GM19238 (cell line): Measurements from ENCODE around the gene NOL4L.

Source experiments
- DNase-seq: peaks from one replicate; pipeline ENCODE4 v3.0.0; 2011; ENCODE audit warnings: low spot score; ENCODE audit not compliant: insufficient read length

NOL4L gene

DNA sequence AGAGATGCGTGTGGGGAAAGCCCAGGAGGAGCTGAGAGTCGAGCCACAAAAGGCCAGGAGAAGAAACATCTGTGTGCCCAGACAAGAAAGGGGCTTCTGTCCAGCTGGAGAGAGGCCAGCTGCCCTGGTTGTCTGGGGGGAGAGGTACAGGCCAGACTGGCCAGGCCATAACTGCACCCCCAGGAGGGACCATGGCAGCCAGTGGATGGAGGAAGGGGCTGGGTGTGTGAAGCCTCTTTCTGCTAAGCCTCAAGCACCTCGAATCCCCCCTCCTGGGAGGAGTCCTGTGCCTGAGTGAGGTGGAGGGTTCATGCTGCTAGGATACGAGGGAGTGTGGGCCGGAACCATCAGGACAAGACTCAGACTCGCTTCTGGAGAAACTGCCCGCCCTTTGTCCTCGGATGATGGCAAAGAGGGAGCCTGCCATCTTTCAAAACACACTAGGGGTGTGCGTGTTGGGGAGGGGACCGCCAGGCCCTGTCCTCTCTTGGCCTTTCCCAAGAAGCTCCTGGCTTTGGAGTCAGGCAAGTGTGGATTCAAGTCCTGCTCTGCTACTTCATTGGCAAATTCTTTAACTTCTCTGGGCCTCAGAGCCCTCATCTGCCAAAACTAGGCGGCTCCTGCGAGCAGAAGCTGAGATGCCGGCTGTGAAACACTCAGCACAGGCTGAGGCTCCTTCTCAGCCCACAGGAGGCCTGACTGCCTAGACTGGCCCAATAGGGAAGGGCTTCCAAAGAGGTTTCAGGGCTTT, 136.7 kb downstream of the NOL4L start:
- DNase-seq: no peak

DNA sequence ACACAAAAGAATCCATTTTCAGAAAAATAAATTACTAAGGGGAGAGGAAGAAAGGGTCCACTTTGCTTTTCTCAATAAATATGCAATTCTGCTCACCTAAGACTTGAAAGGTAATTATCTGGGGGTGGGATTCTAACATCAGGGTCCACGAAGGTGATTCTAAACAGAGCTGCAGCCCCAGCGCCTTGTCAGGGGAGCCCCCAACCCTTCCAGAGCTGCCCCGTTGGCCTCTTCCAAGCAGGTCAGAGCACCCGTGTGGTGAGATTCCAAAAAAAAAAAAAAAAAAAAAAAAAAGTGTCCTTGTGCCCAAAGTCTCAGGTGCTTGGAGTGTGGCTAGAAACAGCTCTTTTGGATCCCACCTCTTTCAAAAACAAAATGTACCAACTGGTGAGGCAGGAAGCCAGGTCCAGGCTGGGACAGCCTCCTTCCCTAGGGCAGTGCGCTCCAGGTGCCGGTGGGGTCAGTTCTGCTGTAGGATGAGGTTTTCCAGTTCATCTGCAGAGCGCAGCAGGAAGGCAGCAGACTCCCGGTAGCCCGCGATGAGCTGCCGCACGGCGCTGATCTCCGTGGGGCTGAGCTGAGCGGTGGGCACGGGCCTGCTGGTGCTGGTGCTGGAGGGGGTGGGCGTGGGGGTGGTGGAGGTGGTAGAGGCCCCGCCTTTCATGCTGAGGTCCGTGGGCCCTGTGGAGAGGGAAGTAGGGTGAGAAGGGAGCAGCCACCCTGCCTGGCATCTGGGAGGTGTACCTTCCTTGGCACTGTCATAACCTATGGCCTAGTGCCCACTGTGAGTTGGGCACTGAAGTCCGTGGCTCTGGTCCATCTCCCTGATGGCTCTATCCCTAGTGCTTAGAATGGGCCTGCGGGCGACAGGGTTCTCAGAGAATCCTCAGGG, 137.8 kb downstream of the NOL4L start:
- DNase-seq: no peak

- DNase-seq: no peak
Measured at GRCh38 chr20:32446301-32447100, 138.6 kb downstream of the NOL4L start.

- no peak for DNase-seq
Measured at GRCh38 chr20:32445539-32446273, 139.4 kb downstream of the NOL4L start.

DNA sequence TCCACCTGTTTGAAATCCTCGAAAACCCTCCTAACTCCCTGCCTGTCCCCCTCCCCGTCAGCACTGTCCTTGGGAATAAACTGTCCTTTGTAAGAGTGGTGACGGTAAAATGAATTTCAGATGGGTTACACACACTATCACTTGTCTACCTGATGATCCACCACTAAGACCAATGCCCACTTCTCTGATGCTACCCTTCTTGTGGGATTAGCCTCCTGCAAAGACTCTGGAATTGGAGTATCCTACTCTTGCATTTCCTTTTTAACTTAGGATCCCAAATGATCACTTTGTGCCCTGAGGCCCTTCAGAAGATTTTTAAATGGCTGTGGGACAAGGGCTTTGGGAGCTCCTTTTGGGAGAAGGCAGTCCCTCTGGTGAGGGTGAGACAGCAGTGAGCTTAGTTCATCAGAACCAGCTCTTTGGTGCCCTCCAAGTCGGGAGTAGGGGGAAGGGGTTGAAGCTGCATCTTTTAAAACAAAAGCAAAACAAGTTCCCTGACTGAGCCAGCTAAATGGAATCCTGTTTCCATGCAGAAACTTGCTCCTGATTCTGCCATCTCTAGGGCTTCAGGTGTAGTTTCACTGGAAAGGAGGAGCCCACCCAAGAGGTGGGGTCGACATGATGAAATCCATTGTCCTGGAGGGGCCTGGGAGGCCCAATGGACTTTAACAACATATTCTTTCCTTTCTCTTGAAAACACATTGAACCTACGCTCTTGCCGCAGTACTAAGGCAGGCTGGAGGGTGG, 140.5 kb downstream of the NOL4L start:
- DNase-seq: no peak

DNA sequence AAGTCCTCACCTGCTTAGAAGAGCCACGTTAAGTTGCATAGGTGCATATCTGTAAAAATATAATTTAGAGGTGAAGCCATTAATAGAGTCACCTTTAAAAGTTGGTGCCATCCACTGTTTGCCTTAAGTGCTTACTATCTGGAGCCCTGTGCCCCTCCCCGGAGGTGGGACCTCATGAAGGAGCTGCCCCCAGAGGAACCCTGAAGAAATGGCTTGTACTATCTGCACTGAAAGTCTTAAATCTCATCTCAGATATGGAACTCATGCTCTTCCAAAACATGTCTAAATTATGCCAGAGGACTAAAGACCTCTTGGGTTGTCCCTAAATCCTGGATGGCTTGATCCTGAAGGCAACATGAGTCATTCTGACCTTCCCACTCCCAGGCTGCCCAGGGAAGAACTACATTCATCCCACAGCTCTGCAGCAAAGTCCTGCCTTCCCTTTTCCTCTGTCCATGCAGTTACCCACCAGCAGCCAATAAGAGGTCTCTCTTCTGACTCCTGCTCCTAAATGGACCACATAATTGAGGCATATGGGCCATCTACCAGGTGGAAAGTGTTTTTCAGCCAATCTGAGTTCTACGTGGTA, 141.7 kb downstream of the NOL4L start:
- DNase-seq: no peak

DNA sequence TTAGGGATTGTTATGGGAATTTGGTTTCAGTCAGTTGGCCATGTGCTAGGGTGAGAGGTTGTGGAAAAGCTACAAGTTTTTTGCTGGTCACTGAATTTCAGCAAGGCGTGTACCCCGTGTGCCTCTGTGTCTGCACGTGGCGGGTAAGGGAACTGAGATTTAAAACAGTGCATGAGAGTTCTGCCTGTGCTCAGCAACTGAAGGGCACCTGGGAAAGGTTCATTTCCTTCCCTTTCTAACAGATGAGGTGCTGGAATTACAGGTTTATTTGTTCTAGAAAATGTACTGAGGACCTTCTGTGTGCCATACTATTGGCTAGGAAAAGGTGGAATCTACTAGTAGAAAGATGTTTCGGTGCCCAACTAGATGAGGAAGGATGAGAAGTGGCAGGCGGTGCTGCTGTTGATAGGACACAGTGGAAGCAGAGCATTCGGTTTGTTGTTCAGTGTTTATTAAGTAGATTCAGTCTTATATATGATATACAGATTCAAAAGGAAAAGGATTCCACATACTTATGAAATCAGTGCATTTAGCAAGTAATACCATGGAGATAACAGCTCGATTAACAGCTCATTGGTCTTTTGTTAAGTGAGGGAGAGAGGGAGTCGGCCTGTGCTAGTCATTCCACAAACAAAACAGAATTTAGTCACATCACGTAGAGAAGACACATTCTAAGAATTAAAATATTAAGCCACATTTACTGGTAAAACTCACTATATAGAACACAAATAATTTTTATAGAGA, 142.3 kb downstream of the NOL4L start:
- no peak for DNase-seq

DNA sequence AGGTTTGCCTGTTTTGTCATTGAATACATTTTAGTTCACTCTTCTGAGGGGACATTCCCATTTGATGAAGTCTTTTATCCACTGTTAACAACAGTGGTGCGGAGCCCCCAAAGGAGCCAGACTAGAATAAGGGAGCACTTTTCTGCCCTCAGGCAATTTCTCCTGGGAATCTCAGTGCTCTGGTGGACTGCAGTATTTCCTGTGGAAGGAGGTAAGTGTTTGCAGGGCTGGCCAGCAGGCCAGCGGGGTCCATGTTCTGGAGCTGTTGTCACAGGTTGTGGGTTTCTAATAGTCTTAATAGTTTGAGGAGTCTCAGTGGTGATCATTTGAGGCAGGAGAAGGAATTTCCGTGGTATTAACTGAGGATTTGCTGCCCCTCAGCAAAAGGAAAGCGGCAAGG, 143.5 kb downstream of the NOL4L start:
- DNase-seq: no peak

DNA sequence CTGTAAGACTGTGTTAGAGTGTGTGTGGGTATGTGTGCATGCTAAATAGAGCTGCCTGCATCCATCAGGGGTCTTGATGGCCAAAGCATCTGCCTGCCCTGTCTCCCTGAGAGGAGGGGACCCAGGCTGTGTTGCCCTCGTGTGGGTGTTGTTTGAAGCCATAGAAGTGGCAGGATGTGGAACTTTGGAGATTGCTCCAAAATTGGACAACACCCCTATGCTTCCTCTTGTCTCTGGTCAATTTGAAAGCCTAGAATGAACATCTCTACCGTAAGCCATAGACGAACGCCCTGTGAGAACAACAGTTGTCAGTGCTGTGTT, 144.4 kb downstream of the NOL4L start:
- DNase-seq: no peak

DNA sequence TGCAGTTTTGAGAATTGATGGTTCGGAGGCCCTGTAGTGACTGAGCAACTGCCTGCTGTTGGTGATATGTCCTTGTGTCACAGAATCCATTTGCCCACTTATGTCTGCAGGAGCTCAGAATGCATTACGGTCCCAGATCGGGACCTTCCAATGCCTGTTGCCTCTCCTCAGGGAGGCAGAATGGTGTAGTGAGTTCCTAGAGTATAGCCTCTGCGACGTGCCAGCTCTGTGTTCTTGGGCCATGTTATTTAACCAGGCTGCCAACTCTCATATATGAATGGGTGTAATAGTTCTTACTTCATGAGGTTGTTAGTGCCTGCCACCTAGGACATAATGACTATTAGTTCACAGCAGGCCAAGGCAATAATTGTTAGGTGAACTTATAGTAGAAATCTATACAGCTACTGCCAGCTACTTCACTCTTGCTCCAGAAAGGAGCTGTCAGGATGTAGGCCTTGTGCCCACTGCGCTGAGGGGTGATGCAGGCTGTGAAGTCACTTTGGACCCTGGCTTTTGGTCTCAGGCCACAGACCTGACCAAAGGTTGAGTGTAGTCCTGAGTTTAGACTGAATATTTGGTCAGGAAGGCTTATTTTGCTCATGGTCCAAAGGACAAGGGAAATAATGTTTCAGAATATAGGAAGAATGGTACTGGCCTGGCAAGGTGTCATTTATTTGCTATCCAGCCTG, 144.9 kb downstream of the NOL4L start:
- no peak for DNase-seq

GRCh38 chr20:32439132-32439829, 145.9 kb downstream of the NOL4L start:
- DNase-seq: no peak

DNA sequence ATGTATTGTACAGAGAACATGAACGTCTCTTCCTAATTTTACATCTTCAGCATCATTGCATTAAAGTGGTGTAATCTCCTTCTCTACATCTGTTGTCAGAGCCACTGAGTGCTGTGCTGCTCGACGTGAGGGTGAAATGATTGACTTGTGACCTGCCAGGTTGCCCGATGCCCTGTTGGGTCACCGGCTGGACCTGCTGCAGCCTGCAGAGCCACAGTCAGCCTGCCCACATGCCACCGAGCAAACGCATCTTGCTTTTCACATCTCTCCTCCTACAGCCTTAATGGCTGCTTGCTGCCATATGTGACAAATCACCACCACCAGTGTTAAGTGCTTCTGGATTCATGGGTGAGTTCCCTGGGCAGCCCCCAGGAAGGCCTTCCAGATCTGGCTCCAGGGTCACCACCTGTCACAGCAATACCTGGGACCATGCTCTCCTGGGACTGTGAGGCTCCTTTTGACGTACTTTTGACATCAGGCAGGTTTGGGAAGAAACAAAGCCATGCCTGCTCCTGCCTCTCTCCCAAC, 146.7 kb downstream of the NOL4L start:
- DNase-seq: no peak

GRCh38 chr20:32437391-32438074, 147.6 kb downstream of the NOL4L start:
- no peak for DNase-seq

- DNase-seq: no peak
Measured at GRCh38 chr20:32436968-32437367, 148.2 kb downstream of the NOL4L start.

DNA sequence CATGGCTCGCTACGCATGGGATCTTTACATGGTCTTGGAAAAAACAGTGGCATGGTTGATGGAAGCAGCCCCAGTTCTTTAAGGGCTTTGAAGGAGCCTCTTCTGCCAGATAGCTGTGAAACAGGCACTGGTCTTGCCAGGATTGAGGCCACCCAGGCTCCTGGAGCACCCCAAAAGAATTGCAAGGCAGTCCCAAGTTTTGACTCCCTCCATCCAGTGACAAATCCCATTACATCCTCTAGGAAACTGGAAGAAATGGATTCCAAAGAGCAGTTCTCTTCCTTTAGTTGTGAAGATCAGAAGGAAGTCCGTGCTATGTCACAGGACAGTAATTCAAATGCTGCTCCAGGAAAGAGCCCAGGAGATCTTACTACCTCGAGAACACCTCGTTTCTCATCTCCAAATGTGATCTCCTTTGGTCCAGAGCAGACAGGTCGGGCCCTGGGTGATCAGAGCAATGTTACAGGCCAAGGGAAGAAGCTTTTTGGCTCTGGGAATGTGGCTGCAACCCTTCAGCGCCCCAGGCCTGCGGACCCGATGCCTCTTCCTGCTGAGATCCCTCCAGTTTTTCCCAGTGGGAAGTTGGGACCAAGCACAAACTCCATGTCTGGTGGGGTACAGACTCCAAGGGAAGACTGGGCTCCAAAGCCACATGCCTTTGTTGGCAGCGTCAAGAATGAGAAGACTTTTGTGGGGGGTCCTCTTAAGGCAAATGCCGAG, 148.8 kb downstream of the NOL4L start:
- DNase-seq: no peak

DNA sequence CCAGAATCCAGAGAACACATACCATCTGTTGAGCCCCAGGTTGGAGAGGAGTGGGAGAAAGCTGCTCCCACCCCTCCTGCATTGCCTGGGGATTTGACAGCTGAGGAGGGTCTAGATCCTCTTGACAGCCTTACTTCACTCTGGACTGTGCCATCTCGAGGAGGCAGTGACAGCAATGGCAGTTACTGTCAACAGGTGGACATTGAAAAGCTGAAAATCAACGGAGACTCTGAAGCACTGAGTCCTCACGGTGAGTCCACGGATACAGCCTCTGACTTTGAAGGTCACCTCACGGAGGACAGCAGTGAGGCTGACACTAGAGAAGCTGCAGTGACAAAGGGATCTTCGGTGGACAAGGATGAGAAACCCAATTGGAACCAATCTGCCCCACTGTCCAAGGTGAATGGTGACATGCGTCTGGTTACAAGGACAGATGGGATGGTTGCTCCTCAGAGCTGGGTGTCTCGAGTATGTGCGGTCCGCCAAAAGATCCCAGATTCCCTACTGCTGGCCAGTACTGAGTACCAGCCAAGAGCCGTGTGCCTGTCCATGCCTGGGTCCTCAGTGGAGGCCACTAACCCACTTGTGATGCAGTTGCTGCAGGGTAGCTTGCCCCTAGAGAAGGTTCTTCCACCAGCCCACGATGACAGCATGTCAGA, 149.6 kb downstream of the NOL4L start:
- DNase-seq: no peak
